ENCODE measurements around the gene GPBP1.

GRCh38 chr5:57133574-57133973 is 40.3 kb upstream of the GPBP1 start:
- TF ChIP-seq EZH2 (IDR thresholded peaks at IDR 0.05; ENCODE audit: borderline replicate concordance, low read length) (no peak), CTCF (IDR thresholded peaks at IDR 0.05; ENCODE audit: low read length) (no peak)

Data from OCI-LY1 (cell line).